IMR-90 (cell line): Measurements from ENCODE around the gene EXOSC1. TPM values are rescaled to one million over a fixed set of nuclear protein-coding genes. Genes with fewer than 3 reads are reported as not detected.
"Not testable (repeated sequence)": the region's sequence is repeated elsewhere in the genome, so short reads cannot be mapped to it uniquely, and the experiment has no call there.

Experiments
- ATAC-seq: fragments of 200-7000 bp; cut with Tn5 transposase; 2 replicates; pipeline ENCODE4 v1.9.1; 2020; ENCODE audit warnings: low read depth, mild to moderate bottlenecking, moderate library complexity
- BruUV-seq: library from RNA; stranded (reverse); fragments of 400-500 nt; replicated peaks from 2 replicates; lab custom pipeline; 2021; lab: Mats Ljungman, UMichigan
- CTCF ChIA-PET: fragments of 300-600 bp; formaldehyde crosslinking; extraction: SDS; loops from one replicate; lab custom pipeline; 2021; ENCODE audit warnings: antibody characterized with exemption; lab: Yijun Ruan, JAX
- POLR2A ChIA-PET: fragments of 300-600 bp; sonication (Branson Sonifier 250); formaldehyde crosslinking; loops from one replicate; lab custom pipeline; 2022; ENCODE audit warnings: antibody characterized with exemption; ENCODE audit not compliant: unreplicated experiment; lab: Charles Lee
- DNase-seq: peaks from one replicate; pipeline ENCODE4 v3.0.0; 2013
- H2AFZ ChIP-seq: replicated peaks from 2 replicates; pipeline ENCODE3; 2013; ENCODE audit warnings: low read length, mild to moderate bottlenecking; ENCODE audit not compliant: poor library complexity
- H2AK5ac ChIP-seq: 2 replicates; pipeline ENCODE4 v1.6.1; 2013; ENCODE audit warnings: low read depth, low read length, inconsistent platforms
- H2AK9ac ChIP-seq: replicated peaks from 2 replicates; pipeline ENCODE3; 2013; ENCODE audit warnings: mild to moderate bottlenecking, low read depth, low read length, moderate library complexity; ENCODE audit not compliant: poor library complexity
- H2BK120ac ChIP-seq: 2 replicates; pipeline ENCODE4 v1.6.1; 2013; ENCODE audit warnings: low read depth, low read length, inconsistent platforms
- H2BK15ac ChIP-seq: 3 replicates; pipeline ENCODE4 v1.6.1; 2013; ENCODE audit warnings: low read depth, low read length, inconsistent platforms
- H2BK20ac ChIP-seq: 2 replicates; pipeline ENCODE4 v1.6.1; 2013; ENCODE audit warnings: low read depth, mild to moderate bottlenecking, inconsistent platforms, low read length, moderate library complexity
- H2BK5ac ChIP-seq: 2 replicates; pipeline ENCODE4 v1.6.1; 2013; ENCODE audit warnings: mild to moderate bottlenecking, low read depth, low read length, inconsistent platforms; ENCODE audit not compliant: poor library complexity, severe bottlenecking
- H3K14ac ChIP-seq: replicated peaks from 2 replicates; pipeline ENCODE4 v1.6.1; 2013; ENCODE audit warnings: low read depth, low read length, inconsistent platforms
- H3K18ac ChIP-seq: 2 replicates; pipeline ENCODE4 v1.6.1; 2013; ENCODE audit warnings: low read depth, low read length, control low read depth
- H3K23ac ChIP-seq: 2 replicates; pipeline ENCODE4 v1.6.1; 2013; ENCODE audit warnings: low read depth, low read length, inconsistent platforms
- H3K27ac ChIP-seq: 2 replicates; pipeline ENCODE4 v1.5.1; 2013; ENCODE audit warnings: mild to moderate bottlenecking, control low read depth, low read length; ENCODE audit not compliant: insufficient read depth
- H3K27me3 ChIP-seq: 2 replicates; pipeline ENCODE4 v1.6.1; 2013; ENCODE audit warnings: low read length; ENCODE audit not compliant: control insufficient read depth, insufficient read depth
- H3K36me3 ChIP-seq: 2 replicates; pipeline ENCODE4 v1.6.1; 2013; ENCODE audit warnings: low read length, mixed read lengths; ENCODE audit not compliant: control insufficient read depth, insufficient read depth
- H3K4ac ChIP-seq: 2 replicates; pipeline ENCODE4 v1.6.1; 2013; ENCODE audit warnings: low read depth, low read length, inconsistent platforms
- H3K4me1 ChIP-seq: 2 replicates; pipeline ENCODE4 v1.6.1; 2013; ENCODE audit warnings: low read length, mixed read lengths; ENCODE audit not compliant: control insufficient read depth, insufficient read depth
- H3K4me2 ChIP-seq: 2 replicates; pipeline ENCODE4 v1.6.1; 2013; ENCODE audit warnings: low read depth, mild to moderate bottlenecking, control low read depth, low read length, moderate library complexity
- H3K4me3 ChIP-seq: 2 replicates; pipeline ENCODE4 v1.5.1; 2013; ENCODE audit warnings: low read depth, mild to moderate bottlenecking, control low read depth, low read length, moderate library complexity; ENCODE audit not compliant: insufficient read depth
- H3K56ac ChIP-seq: 2 replicates; pipeline ENCODE4 v1.6.1; 2013; ENCODE audit warnings: low read length, inconsistent platforms; ENCODE audit not compliant: insufficient read depth; ENCODE audit errors: extremely low read depth
- H3K79me1 ChIP-seq, 2 experiments: 2 replicates each; pipeline ENCODE4 v1.6.1; 2013; ENCODE audit warnings: low read length in 2 of 2, inconsistent platforms in 1 of 2, low read depth in 1 of 2
- H3K9ac ChIP-seq: 2 replicates; pipeline ENCODE4 v1.6.1; 2013; ENCODE audit warnings: low read depth, low read length, control low read depth
- H3K9me1 ChIP-seq: 2 replicates; pipeline ENCODE4 v1.6.1; 2013; ENCODE audit warnings: low read length, inconsistent platforms; ENCODE audit not compliant: insufficient read depth
- H3K9me3 ChIP-seq: 2 replicates; pipeline ENCODE4 v1.6.1; 2013; ENCODE audit warnings: low read length; ENCODE audit not compliant: control insufficient read depth, insufficient read depth
- H4K20me1 ChIP-seq: 2 replicates; pipeline ENCODE4 v1.6.1; 2013; ENCODE audit warnings: low read length, inconsistent platforms; ENCODE audit not compliant: insufficient read depth
- H4K5ac ChIP-seq: 2 replicates; pipeline ENCODE4 v1.6.1; 2013; ENCODE audit warnings: mild to moderate bottlenecking, low read depth, low read length, control low read depth
- H4K8ac ChIP-seq, 2 experiments: 2 replicates each; pipeline ENCODE4 v1.6.1; 2013; ENCODE audit warnings: low read depth in 2 of 2, low read length in 2 of 2, control low read depth in 1 of 2, inconsistent platforms in 1 of 2
- H4K91ac ChIP-seq: 2 replicates; pipeline ENCODE4 v1.6.1; 2013; ENCODE audit warnings: low read depth, low read length, inconsistent platforms; ENCODE audit not compliant: insufficient read depth
- MAZ ChIP-seq: IDR thresholded peaks from 2 replicates; pipeline ENCODE4 v1.6.1; 2012; ENCODE audit warnings: low read depth, mild to moderate bottlenecking, low read length, improper control_type of control experiment, moderate library complexity, borderline replicate concordance
- WGBS, 2 experiments: methylation state at CpG; one replicate each; pipeline versions ENCODE4 v1.1.5 to v1.1.7; 2013; ENCODE audit warnings: missing lambda C conversion rate in 2 of 2; ENCODE audit not compliant: insufficient read length in 1 of 2; ENCODE audit errors: extremely low coverage in 2 of 2; 5-methylcytosine and 5-hydroxymethylcytosine counted together
- dilution Hi-C: fragments of 300-500 bp; cut with HindIII; formaldehyde crosslinking; loops from one replicate; pipeline ENCODE4 v1.14.3; 2018; ENCODE audit warnings: low sequenced_read_pairs; ENCODE audit not compliant: unreplicated experiment
- in situ Hi-C: fragments of 300-500 bp; cut with MboI; formaldehyde crosslinking; loops from 3 replicates; pipeline ENCODE4 v1.14.3; 2019; ENCODE audit warnings: low sequenced_read_pairs, inconsistent platforms, mixed read lengths
- intact Hi-C: fragments of 100-400 bp; cut with micrococcal nuclease; formaldehyde crosslinking; loops from 2 replicates; pipeline ENCODE4 v1.10.0; 2022
- polyA plus RNA-seq, 3 experiments: library from polyadenylated mRNA; depleted of rRNA; stranded (reverse); fragments of >200 nt; gene quantifications; 2 replicates each; pipeline ENCODE4 v1.2.3, GENCODE V29; 2012; ENCODE audit warnings: low replicate concordance in 1 of 3
- total RNA-seq: library from RNA; depleted of rRNA; stranded (reverse); fragments of >200 nt; gene quantifications from 2 replicates; pipeline ENCODE4 v1.2.3, GENCODE V29; 2012

The EXOSC1 gene
- total and polyA plus RNA-seq, 2 of the 4 experiments (the other 2 are of a cell fraction), result 49.7 to 51.6 TPM

DNA sequence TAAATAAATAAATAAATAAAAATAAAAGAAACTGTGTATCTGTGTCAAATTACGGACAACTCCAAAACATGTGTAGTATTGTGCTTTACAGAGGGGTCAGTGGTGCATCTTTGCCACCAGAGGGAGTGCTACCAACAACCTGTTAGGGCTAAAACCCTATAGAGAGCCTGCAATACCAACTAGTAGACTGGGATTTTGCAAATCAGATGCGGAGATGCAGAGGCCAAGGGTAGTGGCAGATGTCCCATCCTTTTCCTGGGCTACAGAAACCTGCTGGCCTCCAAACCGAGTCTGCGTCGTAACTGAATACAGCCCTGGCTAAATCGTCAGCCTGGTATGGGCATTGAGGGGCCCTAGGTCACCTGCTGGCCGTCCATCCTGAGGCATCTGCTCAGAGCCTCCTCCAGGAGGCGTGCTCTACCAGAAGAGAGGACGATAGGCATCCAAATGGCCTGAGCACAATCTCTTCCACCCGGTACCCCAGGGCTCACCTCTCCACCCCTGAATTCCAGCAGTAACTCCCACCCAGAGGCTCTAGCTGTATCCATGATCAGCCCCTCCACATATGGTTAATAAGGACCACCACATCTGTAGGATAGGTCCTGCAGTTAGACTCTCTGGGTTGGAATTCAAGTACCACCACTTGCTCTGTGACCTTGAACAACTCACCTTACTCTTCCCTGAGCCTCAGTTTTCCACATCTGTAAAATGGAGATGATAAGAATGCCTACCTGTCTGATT lies 38.4 kb downstream of the EXOSC1 start (continued):
- TF ChIP-seq MAZ, result no peak

DNA sequence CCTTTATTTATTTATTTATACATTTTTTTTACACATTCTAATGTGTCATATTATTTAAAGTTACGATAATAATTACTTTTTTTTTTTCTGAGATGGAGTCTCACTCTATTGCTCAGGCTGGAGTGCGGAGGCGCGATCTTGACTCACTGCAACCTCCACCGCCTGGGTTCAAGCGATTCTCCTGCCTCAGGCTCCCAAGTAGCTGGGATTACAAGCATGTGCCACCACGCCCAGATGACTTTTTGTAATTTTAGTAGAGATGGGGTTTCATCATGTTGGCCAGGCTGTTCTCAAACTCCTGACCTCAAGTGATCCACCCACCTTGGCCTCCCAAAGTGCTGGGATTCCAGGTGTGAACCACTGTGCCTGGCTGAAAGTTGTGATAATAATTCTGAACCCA lies 39.3 kb downstream of the EXOSC1 start:
- H3K27me3 ChIP-seq, H4K8ac ChIP-seq, H2BK20ac ChIP-seq, H2BK15ac ChIP-seq, H2AFZ ChIP-seq, H4K91ac ChIP-seq, H3K36me3 ChIP-seq, H3K9ac ChIP-seq, H3K4me3 ChIP-seq, BruUV-seq, H3K4ac ChIP-seq, ATAC-seq, dilution Hi-C loops, POLR2A ChIA-PET, H3K9me3 ChIP-seq, H3K9me1 ChIP-seq, H2AK5ac ChIP-seq, H3K4me1 ChIP-seq, H4K20me1 ChIP-seq, in situ Hi-C loops, H3K18ac ChIP-seq, H3K56ac ChIP-seq, H2BK120ac ChIP-seq, H2AK9ac ChIP-seq, H3K27ac ChIP-seq, H4K5ac ChIP-seq, H3K23ac ChIP-seq, H2BK5ac ChIP-seq, H3K14ac ChIP-seq, DNase-seq, H3K79me1 ChIP-seq, H3K4me2 ChIP-seq, CTCF ChIA-PET: not testable (repeated sequence)
- intact Hi-C loops, result loop anchor here (2.0 to 5.0 kb wide), 3 partner anchors 40 to 206 kb away; partner anchors contain the start of genes EXOSC1 and ZDHHC16
- no CpG with 5 or more reads among the region's 7 CpGs for WGBS, 2 experiments
